ENCODE measurements around the gene AGAP1.
"Not testable (repeated sequence)": the region's sequence is repeated elsewhere in the genome, so short reads cannot be mapped to it uniquely, and the experiment has no call there.

The AGAP1 gene

GRCh38 chr2:236130349-236130998 is 636.6 kb downstream of the AGAP1 start:
- no peak for DNase-seq (ENCODE audit: low read depth in 4 of 4, low spot score in 1 of 4)

GRCh38 chr2:236131073-236131692 is 637.3 kb downstream of the AGAP1 start:
- DNase-seq (ENCODE audit: low read depth in 4 of 4, low spot score in 1 of 4) = no peak

DNA sequence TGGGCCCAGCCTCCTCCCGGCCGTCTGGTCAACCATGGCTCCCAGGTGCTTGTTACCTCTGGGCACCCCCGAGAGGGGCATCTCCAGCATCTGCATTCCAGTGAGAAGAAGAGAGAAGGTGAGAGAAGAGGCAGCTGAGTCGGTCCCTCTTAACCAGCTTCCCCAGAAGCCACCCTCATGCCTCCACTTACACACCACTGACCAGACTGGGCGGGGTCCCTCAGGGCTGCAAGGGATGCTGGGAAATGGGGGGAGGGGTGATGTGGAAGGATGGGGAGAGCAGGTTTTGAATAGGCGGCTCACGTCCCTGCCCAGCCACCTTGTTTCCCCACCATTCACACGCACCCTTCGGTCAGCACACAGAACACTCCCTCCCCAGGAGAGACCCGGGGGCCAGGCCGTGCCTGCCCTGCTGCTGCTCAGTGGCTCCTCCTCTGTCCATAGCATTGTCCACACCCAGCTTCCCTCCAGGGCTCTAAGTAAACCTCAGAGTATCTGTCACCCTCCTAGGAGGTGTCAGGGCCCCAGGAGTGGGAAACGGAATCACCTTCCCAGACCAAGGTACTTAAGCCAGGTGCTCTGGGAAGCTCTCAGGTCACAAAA is 639.7 kb downstream of the AGAP1 start:
- DNase-seq (ENCODE audit: low read depth in 4 of 4, low spot score in 1 of 4) = no peak

GRCh38 chr2:236136538-236136937 is 642.7 kb downstream of the AGAP1 start:
- no peak for DNase-seq (ENCODE audit: low read depth in 4 of 4, low spot score in 1 of 4)

DNA sequence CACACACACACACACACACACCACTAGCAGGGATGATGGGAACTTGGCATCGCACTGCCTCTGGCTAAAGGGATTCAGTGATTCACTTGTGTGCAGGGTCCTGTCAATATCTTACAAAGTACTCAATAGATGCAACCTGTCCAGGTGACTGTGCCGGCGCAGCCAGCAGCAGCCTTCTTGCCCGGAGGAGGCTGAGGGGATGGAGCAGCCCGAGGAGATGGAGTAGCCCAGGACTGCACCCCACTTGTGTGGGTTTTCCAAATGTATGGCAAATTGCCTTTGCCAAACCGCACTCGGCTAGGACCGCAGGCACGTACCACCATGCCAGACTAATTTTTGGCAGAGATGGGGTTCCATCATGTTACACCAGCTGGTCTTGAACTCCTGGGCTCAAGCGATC is 643.2 kb downstream of the AGAP1 start:
- no peak for DNase-seq (ENCODE audit: low read depth in 4 of 4, low spot score in 1 of 4)

GRCh38 chr2:236141616-236142015 is 647.8 kb downstream of the AGAP1 start:
- DNase-seq (ENCODE audit: low read depth in 4 of 4, low spot score in 1 of 4) = not testable (repeated sequence)

- no peak for DNase-seq (ENCODE audit: low read depth in 4 of 4, low spot score in 1 of 4)
These were observed 650.0 kb downstream of the AGAP1 start for GRCh38 chr2:236143811-236144210.

GRCh38 chr2:236146436-236146835 is 652.6 kb downstream of the AGAP1 start:
- no peak for DNase-seq (ENCODE audit: low read depth in 4 of 4, low spot score in 1 of 4)

DNA sequence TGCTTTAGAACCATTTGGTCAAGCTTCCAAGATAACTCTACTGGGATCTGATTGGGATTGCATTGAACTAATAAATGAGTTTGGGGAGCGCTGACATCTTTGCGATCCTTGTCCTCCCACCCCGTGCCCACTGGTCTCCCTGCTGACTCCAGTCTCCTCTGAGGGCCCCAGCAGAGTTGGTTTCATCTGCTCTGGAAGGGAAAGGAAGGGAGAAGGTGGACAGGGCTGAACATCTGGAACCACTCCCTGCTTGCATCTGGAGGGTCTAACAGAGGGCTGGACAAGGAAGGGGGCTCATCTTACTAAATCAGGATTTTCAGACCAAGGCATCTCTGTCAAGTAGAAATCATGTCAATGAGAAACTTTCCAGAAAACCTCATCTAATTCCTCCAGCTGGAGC is 661.6 kb downstream of the AGAP1 start:
- DNase-seq (ENCODE audit: low read depth in 4 of 4, low spot score in 1 of 4) = no peak

GRCh38 chr2:236156095-236156859 is 662.4 kb downstream of the AGAP1 start:
- DNase-seq (ENCODE audit: low read depth in 4 of 4, low spot score in 1 of 4) = no peak

DNA sequence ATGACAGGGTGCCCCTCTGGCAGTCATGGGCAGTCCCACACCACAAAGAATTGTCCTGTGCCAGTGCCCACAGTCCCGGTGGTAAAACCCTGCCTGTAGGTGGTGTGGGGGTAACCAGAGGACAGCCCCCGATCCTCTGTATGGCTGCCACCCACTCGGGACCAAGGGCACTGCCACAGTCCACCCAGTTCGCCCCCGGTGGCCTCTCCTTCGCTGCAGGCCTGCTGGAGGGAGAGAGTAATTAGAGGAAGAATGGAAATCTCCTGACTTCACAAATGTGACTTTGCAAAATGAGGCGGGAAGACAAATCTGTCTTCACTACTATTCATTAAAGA is 663.0 kb downstream of the AGAP1 start:
- DNase-seq (ENCODE audit: low read depth in 4 of 4, low spot score in 1 of 4) = no peak

DNA sequence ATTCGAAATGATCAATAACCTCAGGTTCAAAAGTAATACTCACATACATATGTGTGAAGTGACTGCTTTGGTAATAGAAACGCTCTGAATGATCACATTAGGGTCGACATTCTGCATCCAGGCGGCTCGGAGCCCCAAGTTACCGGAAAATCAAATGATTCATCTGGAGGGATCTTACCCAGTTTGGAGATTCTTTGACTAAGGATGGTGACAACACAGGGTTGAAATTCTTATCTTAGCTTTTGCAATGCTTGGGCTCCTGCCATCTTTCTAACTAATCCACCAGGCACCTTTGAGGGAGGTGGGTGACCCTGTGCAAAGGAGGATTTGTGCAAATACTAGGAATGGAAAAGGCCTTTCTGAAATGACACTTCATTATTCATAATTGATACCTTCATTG is 663.5 kb downstream of the AGAP1 start:
- no peak for DNase-seq (ENCODE audit: low read depth in 4 of 4, low spot score in 1 of 4)

DNA sequence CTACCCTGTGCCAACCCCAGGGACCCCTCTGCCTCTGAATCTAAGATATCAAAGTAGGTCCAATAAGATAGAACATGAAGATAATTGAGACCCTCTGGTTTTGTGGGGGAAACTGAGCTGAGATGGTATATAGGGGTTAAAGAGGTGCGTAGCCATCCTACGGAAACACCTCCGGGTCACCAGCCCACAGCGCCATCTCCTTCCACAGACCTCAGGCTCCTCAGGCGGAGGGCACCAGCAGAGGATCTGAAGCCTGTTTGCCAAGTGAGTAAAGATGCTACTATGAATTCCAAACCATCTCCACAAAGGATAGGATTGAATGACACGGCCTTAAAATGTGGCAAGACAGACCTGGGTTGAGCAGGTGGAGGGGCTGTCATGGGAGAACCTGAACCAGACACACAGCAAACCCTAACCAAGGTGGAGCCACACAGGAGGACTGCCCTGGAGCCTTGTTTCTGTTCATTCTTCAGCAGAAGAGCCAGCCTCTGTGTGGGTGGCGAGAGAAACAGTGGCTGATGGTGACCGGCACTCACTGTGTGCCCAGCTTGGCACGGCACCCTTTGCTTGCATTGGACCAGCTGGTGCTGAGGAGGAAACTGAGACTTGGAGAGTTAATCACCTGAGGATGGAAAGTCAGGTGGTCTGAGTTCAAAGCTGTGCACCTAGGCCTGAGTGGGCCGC is 664.1 kb downstream of the AGAP1 start:
- no peak for DNase-seq (ENCODE audit: low read depth in 4 of 4, low spot score in 1 of 4)

DNA sequence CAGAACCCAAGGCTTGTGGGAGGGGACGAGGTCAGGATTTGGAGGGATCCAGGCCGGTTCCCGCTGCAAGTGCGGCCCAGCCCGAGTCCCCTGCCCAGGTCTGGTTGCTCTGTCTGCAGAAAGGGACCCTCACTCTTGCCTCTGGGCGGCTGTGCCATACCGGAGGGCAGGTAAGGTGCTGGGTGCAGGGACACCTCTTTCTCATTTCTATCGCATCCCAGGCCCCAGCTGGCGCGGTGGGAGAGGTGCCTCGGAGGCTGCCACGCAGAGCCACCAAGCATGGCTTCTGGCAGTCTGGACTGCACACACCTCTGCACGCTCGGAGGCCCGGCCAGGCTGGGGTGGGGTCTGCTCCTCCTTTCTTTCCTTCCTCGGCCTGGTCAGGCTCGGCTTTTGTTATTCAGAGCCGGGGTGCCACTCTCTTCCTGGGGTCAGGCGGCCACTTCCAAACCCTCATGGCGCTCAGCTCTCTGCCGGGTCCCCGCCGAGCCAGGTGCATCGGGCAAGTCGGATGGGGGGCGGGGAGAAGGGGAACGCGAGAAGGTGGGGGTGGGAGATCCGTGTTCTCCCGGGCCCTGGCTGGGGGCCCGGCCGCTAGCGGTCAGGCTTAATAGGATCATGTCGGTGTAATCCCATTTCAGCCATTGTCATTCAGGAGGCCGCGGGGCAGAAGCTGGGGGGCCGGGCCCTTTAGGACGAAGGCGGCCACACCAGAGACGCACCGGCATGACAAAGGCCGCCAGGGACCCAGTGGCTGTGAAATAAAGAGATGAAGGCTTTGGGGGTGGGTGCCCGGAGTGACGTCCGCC is 665.3 kb downstream of the AGAP1 start:
- DNase-seq (ENCODE audit: low read depth in 4 of 4, low spot score in 1 of 4) = no peak

GRCh38 chr2:236159778-236160170 is 665.9 kb downstream of the AGAP1 start:
- no peak for DNase-seq (ENCODE audit: low read depth in 4 of 4, low spot score in 1 of 4)

GRCh38 chr2:236160366-236161081 is 666.7 kb downstream of the AGAP1 start:
- no peak for DNase-seq (ENCODE audit: low read depth in 4 of 4, low spot score in 1 of 4)

GRCh38 chr2:236161082-236161462 is 667.2 kb downstream of the AGAP1 start:
- DNase-seq (ENCODE audit: low read depth in 4 of 4, low spot score in 1 of 4) = no peak

- no peak for DNase-seq (ENCODE audit: low read depth in 4 of 4, low spot score in 1 of 4)
These were observed 667.7 kb downstream of the AGAP1 start for GRCh38 chr2:236161531-236161930.

- DNase-seq (ENCODE audit: low read depth in 4 of 4, low spot score in 1 of 4) = no peak
These were observed 668.4 kb downstream of the AGAP1 start for GRCh38 chr2:236162031-236162845.
